SU-DHL-6 (cell line): ENCODE data around the gene CMTM5.

ENCODE experiments used
- H2AFZ ChIP-seq: fragments of 200-600 bp; sonication (generic); 2 replicates; pipeline ENCODE4 v1.6.1; 2014; ENCODE audit warnings: low read depth, mild to moderate bottlenecking, moderate library complexity, mixed read lengths, antibody characterized with exemption, low read length; ENCODE audit not compliant: severe bottlenecking
- H3F3A ChIP-seq: fragments of 200-600 bp; shearing (Covaris generic); 2 replicates; pipeline ENCODE4 v1.6.0; 2016; ENCODE audit warnings: antibody characterized with exemption, mild to moderate bottlenecking; ENCODE audit not compliant: insufficient read depth
- H3K27ac ChIP-seq: fragments of 200-600 bp; sonication (generic); 2 replicates; pipeline ENCODE4 v1.5.1; 2016; ENCODE audit warnings: low read depth, mild to moderate bottlenecking, low read length, moderate library complexity, mixed read lengths
- H3K27me3 ChIP-seq: fragments of 200-600 bp; sonication (generic), shearing (Covaris generic); 2 replicates; pipeline ENCODE4 v1.6.0; 2014; ENCODE audit warnings: mild to moderate bottlenecking, low read length
- H3K36me3 ChIP-seq: fragments of 200-600 bp; sonication (generic); 2 replicates; pipeline ENCODE4 v1.6.1; 2014; ENCODE audit warnings: mild to moderate bottlenecking, low read length, mixed read lengths
- H3K4me2 ChIP-seq: fragments of 300-600, 200-600 bp; shearing (Covaris generic), sonication (generic); 2 replicates; pipeline ENCODE4 v1.6.0; 2014; ENCODE audit warnings: low read length, low read depth, mild to moderate bottlenecking; ENCODE audit not compliant: poor library complexity, severe bottlenecking
- H3K4me3 ChIP-seq: fragments of 200-600 bp; sonication (generic); 2 replicates; pipeline ENCODE4 v1.5.1; 2014; ENCODE audit warnings: antibody characterized with exemption, low read length, mild to moderate bottlenecking, mixed read lengths; ENCODE audit not compliant: insufficient read depth, poor library complexity, severe bottlenecking
- H3K79me2 ChIP-seq: fragments of 200-600 bp; sonication (generic); 2 replicates; pipeline ENCODE4 v1.6.1; 2014; ENCODE audit warnings: mild to moderate bottlenecking, low read length, moderate library complexity; ENCODE audit not compliant: insufficient read depth
- H3K9ac ChIP-seq: fragments of 200-600 bp; sonication (generic); 2 replicates; pipeline ENCODE4 v1.7.0; 2014; ENCODE audit warnings: mild to moderate bottlenecking, low read length
- H3K9me2 ChIP-seq: fragments of 200-600 bp; sonication (generic); replicated peaks from 2 replicates; pipeline ENCODE4 v1.6.1; 2014; ENCODE audit warnings: low read length; ENCODE audit not compliant: insufficient read depth
- H3K9me3 ChIP-seq: fragments of 200-600 bp; sonication (generic); 2 replicates; pipeline ENCODE4 v1.6.1; 2014; ENCODE audit warnings: low read length, mixed read lengths; ENCODE audit not compliant: insufficient read depth
- H4K20me1 ChIP-seq: fragments of 200-600 bp; sonication (generic); 2 replicates; pipeline ENCODE4 v1.6.1; 2014; ENCODE audit warnings: low read depth, mild to moderate bottlenecking, antibody characterized with exemption, low read length, moderate library complexity, mixed read lengths
- EZH2phosphoT487 ChIP-seq: fragments of 200-600 bp; sonication (generic), shearing (Covaris generic); conservative IDR thresholded peaks from 2 replicates; pipeline ENCODE4 v1.6.1; 2018; ENCODE audit warnings: mild to moderate bottlenecking, antibody characterized with exemption, low read length, moderate library complexity, mixed read lengths
- TF ChIP-seq, protein P1 (sequence below): fragments of 200-600 bp; sonication (generic); IDR thresholded peaks from one replicate; pipeline ENCODE4 v1.5.1; 2017; ENCODE audit warnings: antibody characterized with exemption, mild to moderate bottlenecking, low read length, moderate library complexity; ENCODE audit not compliant: insufficient read depth, poor library complexity, severe bottlenecking

Gene CMTM5

DNA sequence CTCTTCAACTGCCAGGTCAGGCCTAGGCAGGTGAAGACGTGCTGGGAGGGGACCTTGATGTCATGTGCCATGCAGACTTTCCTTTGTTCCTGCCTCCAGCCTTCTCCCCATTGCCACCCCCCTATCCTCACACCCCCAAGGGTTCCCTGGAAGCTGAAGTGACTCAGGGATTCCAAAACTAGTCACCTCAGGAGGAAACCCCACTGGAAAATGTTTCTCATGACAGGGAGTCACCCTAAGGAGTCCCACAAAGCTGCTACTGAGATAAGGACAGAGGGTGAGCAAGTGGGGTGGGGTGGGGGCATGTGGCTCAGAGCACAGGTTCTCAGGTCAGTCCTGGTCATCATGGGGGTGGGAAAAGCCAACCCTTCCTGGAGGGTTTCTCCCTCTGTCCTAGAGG is 6.6 kb upstream of the CMTM5 start:
- Histone ChIP-seq H3K9me2 (no peaks in the 10 kb centered on the region), H3K4me3 (no peak overlapping the region), H3K79me2 (no peaks in the 10 kb centered on the region), H3F3A (no peaks in the 10 kb centered on the region), H3K4me2 (no peak overlapping the region), H3K9ac (no peak overlapping the region), H3K27me3 (no peaks in the 10 kb centered on the region), H4K20me1 (no peaks in the 10 kb centered on the region), H3K9me3 (no peaks in the 10 kb centered on the region), H3K27ac (no peak overlapping the region), H2AFZ (no peak overlapping the region), H3K36me3 (no peaks in the 10 kb centered on the region)
- TF ChIP-seq, protein P1, sequence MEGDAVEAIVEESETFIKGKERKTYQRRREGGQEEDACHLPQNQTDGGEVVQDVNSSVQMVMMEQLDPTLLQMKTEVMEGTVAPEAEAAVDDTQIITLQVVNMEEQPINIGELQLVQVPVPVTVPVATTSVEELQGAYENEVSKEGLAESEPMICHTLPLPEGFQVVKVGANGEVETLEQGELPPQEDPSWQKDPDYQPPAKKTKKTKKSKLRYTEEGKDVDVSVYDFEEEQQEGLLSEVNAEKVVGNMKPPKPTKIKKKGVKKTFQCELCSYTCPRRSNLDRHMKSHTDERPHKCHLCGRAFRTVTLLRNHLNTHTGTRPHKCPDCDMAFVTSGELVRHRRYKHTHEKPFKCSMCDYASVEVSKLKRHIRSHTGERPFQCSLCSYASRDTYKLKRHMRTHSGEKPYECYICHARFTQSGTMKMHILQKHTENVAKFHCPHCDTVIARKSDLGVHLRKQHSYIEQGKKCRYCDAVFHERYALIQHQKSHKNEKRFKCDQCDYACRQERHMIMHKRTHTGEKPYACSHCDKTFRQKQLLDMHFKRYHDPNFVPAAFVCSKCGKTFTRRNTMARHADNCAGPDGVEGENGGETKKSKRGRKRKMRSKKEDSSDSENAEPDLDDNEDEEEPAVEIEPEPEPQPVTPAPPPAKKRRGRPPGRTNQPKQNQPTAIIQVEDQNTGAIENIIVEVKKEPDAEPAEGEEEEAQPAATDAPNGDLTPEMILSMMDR: no peak
- no peak for TF ChIP-seq EZH2phosphoT487

- H3K9me2 ChIP-seq: no peaks in the 10 kb centered on the region
- no peaks in the 10 kb centered on the region for H3K79me2 ChIP-seq
- H4K20me1 ChIP-seq: no peaks in the 10 kb centered on the region
- H3K4me2 ChIP-seq: no peak overlapping the region
- H3K9me3 ChIP-seq: no peaks in the 10 kb centered on the region
- no peaks in the 10 kb centered on the region for H3K27me3 ChIP-seq
- H3K36me3 ChIP-seq: no peaks in the 10 kb centered on the region
- no peak overlapping the region for H3K4me3 ChIP-seq
- H2AFZ ChIP-seq: no peak overlapping the region
- no peak overlapping the region for H3K9ac ChIP-seq
- TF ChIP-seq, protein P1: no peak
- no peak for TF ChIP-seq EZH2phosphoT487
- no peak overlapping the region for H3K27ac ChIP-seq
- H3F3A ChIP-seq: no peaks in the 10 kb centered on the region
These were observed 5.0 kb upstream of the CMTM5 start for GRCh38 chr14:23371865-23372264.

- Histone ChIP-seq H4K20me1 (no peaks in the 10 kb centered on the region), H3F3A (no peaks in the 10 kb centered on the region), H3K27me3 (no peaks in the 10 kb centered on the region), H3K27ac (no peak within 1 kb of the TSS), H3K9me2 (no peaks in the 10 kb centered on the region), H2AFZ (no peak within 1 kb of the TSS), H3K79me2 (no peaks in the 10 kb centered on the region), H3K36me3 (no peaks in the 10 kb centered on the region), H3K9me3 (no peaks in the 10 kb centered on the region), H3K9ac (no peak within 1 kb of the TSS), H3K4me3 (no peak within 1 kb of the TSS), H3K4me2 (no peak within 1 kb of the TSS)
- no peak for TF ChIP-seq EZH2phosphoT487
These were observed 4.3 kb upstream of the CMTM5 start, which contains the start of gene IL25 for GRCh38 chr14:23372509-23372908. Gene IL25, plus strand, starts transcription at chr14:23372809.

- Histone ChIP-seq H2AFZ (no peak overlapping the region), H3K27me3 (no peaks in the 10 kb centered on the region), H3K36me3 (no peaks in the 10 kb centered on the region), H3K27ac (no peak overlapping the region), H3K79me2 (no peaks in the 10 kb centered on the region), H3K9me3 (no peaks in the 10 kb centered on the region), H3K4me2 (no peak overlapping the region), H3F3A (no peaks in the 10 kb centered on the region), H4K20me1 (no peaks in the 10 kb centered on the region), H3K9ac (no peak overlapping the region), H3K9me2 (no peaks in the 10 kb centered on the region), H3K4me3 (no peak overlapping the region)
- TF ChIP-seq EZH2phosphoT487: no peak
- TF ChIP-seq, protein P1: no peak
These were observed 3.8 kb upstream of the CMTM5 start for GRCh38 chr14:23373041-23373440.
